GM12878 (cell line): ENCODE results near the gene ATXN8OS. TPM values are rescaled to one million over a fixed set of nuclear protein-coding genes. Genes with fewer than 3 reads are reported as not detected.

Source experiments
- ATAC-seq: fragments of 200-7000 bp; cut with Tn5 transposase; 3 replicates; pipeline ENCODE4 v1.9.1; 2020; ENCODE audit warnings: mild to moderate bottlenecking, moderate library complexity
- BruUV-seq: library from RNA; stranded (reverse); fragments of 400-500 nt; replicated peaks from 2 replicates; lab custom pipeline; 2021; lab: Mats Ljungman, UMichigan
- CTCF ChIA-PET: fragments of 300-600 bp; sonication (Branson Sonifier 250); formaldehyde crosslinking; extraction: SDS; loops from one replicate; lab custom pipeline; 2021; ENCODE audit warnings: inconsistent platforms; lab: Yijun Ruan, JAX
- POLR2A ChIA-PET: fragments of 350-600 bp; formaldehyde crosslinking; extraction: SDS; loops from one replicate; lab custom pipeline; 2021; ENCODE audit warnings: inconsistent platforms; lab: Charles Lee
- RAD21 ChIA-PET: fragments of 300-600 bp; sonication (Branson Sonifier 250); formaldehyde crosslinking; loops from one replicate; lab custom pipeline; 2023; ENCODE audit warnings: antibody characterized with exemption; ENCODE audit not compliant: unreplicated experiment; lab: Charles Lee
- SMC1A ChIA-PET: fragments of 300-600 bp; sonication (Branson Sonifier 250); formaldehyde crosslinking; loops from one replicate; lab custom pipeline; 2023; ENCODE audit not compliant: unreplicated experiment, uncharacterized antibody; lab: Charles Lee
- DNase-seq: peaks from one replicate; pipeline ENCODE4 v3.0.0-alpha.2; 2011; ENCODE audit warnings: low read depth, low spot score
- FAIRE-seq: peaks from 3 replicates; lab custom pipeline; 2011; peaks lifted over from hg19 to GRCh38; lab: Jason Lieb, UNC
- H2AFZ ChIP-seq: 2 replicates; pipeline ENCODE4 v1.6.0; 2011; ENCODE audit warnings: low read depth, low read length, control low read depth; ENCODE audit not compliant: control insufficient read depth
- H3K27ac ChIP-seq: 2 replicates; pipeline ENCODE4 v1.5.1; 2011; ENCODE audit warnings: control low read depth; ENCODE audit not compliant: control insufficient read depth, insufficient read depth
- H3K27me3 ChIP-seq, 2 experiments: replicated peaks in 1 of 2; 2 replicates each; pipeline versions ENCODE4 v1.6.0 to v1.6.1; 2011; ENCODE audit warnings: low read length in 1 of 2; ENCODE audit not compliant: control insufficient read depth in 2 of 2, insufficient read depth in 2 of 2
- H3K36me3 ChIP-seq, 2 experiments: 2 replicates each; pipeline ENCODE4 v1.5.1; 2011; ENCODE audit warnings: low read length in 1 of 2; ENCODE audit not compliant: control insufficient read depth in 2 of 2, insufficient read depth in 2 of 2
- H3K4me1 ChIP-seq: 2 replicates; pipeline ENCODE4 v1.6.1; 2011; ENCODE audit warnings: mild to moderate bottlenecking, low read length, moderate library complexity, mixed read lengths; ENCODE audit not compliant: control insufficient read depth, insufficient read depth
- H3K4me2 ChIP-seq: 2 replicates; pipeline ENCODE4 v1.6.0; 2011; ENCODE audit warnings: control low read depth; ENCODE audit not compliant: control insufficient read depth, insufficient read depth
- H3K4me3 ChIP-seq: fragments of 200-600 bp; sonication (generic); 2 replicates; pipeline ENCODE4 v1.5.1; 2016
- H3K79me2 ChIP-seq: 2 replicates; pipeline ENCODE4 v1.6.0; 2011; ENCODE audit warnings: low read length; ENCODE audit not compliant: control insufficient read depth, insufficient read depth
- H3K9ac ChIP-seq: 2 replicates; pipeline ENCODE4 v1.8.0; 2011; ENCODE audit warnings: low read length, control low read depth, mixed read lengths; ENCODE audit not compliant: control insufficient read depth, insufficient read depth
- H3K9me3 ChIP-seq: replicated peaks from 3 replicates; pipeline ENCODE4 v1.5.1; 2011; ENCODE audit warnings: mild to moderate bottlenecking, low read length; ENCODE audit not compliant: control insufficient read depth, insufficient read depth
- H4K20me1 ChIP-seq: 2 replicates; pipeline ENCODE4 v1.6.0; 2011; ENCODE audit not compliant: control insufficient read depth, insufficient read depth
- ATF7 ChIP-seq: fragments of 450-650 bp; IDR thresholded peaks from 2 replicates; pipeline ENCODE4 v1.6.1; 2016; ENCODE audit warnings: low read depth, mild to moderate bottlenecking
- HDAC2 ChIP-seq: fragments of 200-600 bp; sonication (generic); IDR thresholded peaks from 2 replicates; pipeline ENCODE4 v1.6.1; 2017
- HDGF ChIP-seq: fragments of 450-650 bp; IDR thresholded peaks from 2 replicates; pipeline ENCODE4 v1.6.1; 2016; ENCODE audit warnings: antibody characterized with exemption
- JUND ChIP-seq: IDR thresholded peaks from 2 replicates; pipeline ENCODE4 v1.6.1; 2012; ENCODE audit warnings: low read depth, mild to moderate bottlenecking, low read length, improper control_type of control experiment, moderate library complexity
- NFIC ChIP-seq: IDR thresholded peaks from 2 replicates; pipeline ENCODE4 v1.6.1; 2012; ENCODE audit warnings: low read depth, mild to moderate bottlenecking, inconsistent platforms, low read length, moderate library complexity
- POU2F2 ChIP-seq: IDR thresholded peaks from 3 replicates; pipeline ENCODE4 v1.6.1; 2011; ENCODE audit warnings: low read depth, mild to moderate bottlenecking, low read length, borderline replicate concordance
- SRF ChIP-seq, 2 experiments: IDR thresholded peaks; 2 replicates each; pipeline ENCODE4 v1.6.1; 2011; ENCODE audit warnings: low read depth in 2 of 2, low read length in 2 of 2, mild to moderate bottlenecking in 1 of 2, moderate library complexity in 1 of 2
- ZBTB11 ChIP-seq: fragments of 450-650 bp; formaldehyde crosslinking; IDR thresholded peaks from 2 replicates; pipeline ENCODE4 v1.5.0; 2022; ENCODE audit warnings: mild to moderate bottlenecking, missing genetic modification characterization
- ZNF687 ChIP-seq: fragments of 450-650 bp; IDR thresholded peaks from 2 replicates; pipeline ENCODE4 v1.6.1; 2017; ENCODE audit warnings: mild to moderate bottlenecking, moderate library complexity
- WGBS: methylation state at CpG from one replicate; pipeline ENCODE4 v1.1.6; 2016; ENCODE audit warnings: low lambda C conversion rate; ENCODE audit not compliant: insufficient replicate concordance, insufficient coverage; ENCODE audit errors: missing lambda C conversion rate; 5-methylcytosine and 5-hydroxymethylcytosine counted together
- in situ Hi-C: fragments of 300-500 bp; cut with MboI; formaldehyde crosslinking; loops from 9 replicates; pipeline ENCODE4 v1.14.3; 2018; ENCODE audit warnings: mixed read lengths
- intact Hi-C: fragments of 100-400 bp; cut with micrococcal nuclease; formaldehyde crosslinking; loops from one replicate; pipeline ENCODE4 v1.14.2; 2022; ENCODE audit not compliant: unreplicated experiment
- polyA plus RNA-seq, 11 experiments: library from polyadenylated mRNA; depleted of rRNA in 4 of 11; unstranded in 6 of 11; stranded (reverse) in 5 of 11; fragments of >200 nt; fragmentation: Nextera tagmentation in 4 of 11; fragmentation: Illumina TruSeq in 1 of 11; extraction: Ambion mirVana in 4 of 11; extraction: Trizol in 1 of 11; gene quantifications; 1 replicate in 1 of 11; 2 replicates in 10 of 11; pipeline versions ENCODE4 v1.2.1 to v1.2.3, GENCODE V29; 2011 to 2016; ENCODE audit warnings: inconsistent platforms in 2 of 11, missing spikeins in 2 of 11, low read depth in 1 of 11
- total RNA-seq, 4 experiments: library from RNA; depleted of rRNA in 3 of 4; stranded (reverse); fragments of >200 nt in 3 of 4; fragmentation: Illumina TruSeq in 1 of 4; extraction: Trizol in 1 of 4; gene quantifications; 2 replicates each; pipeline versions ENCODE4 v1.2.1 to v1.2.3, GENCODE V29; 2013 to 2021

The ATXN8OS gene
- total and polyA plus RNA-seq, 10 of the 15 experiments (the other 5 are each of a cell fraction or from before 2014, with no cell fraction given) = not detected

DNA sequence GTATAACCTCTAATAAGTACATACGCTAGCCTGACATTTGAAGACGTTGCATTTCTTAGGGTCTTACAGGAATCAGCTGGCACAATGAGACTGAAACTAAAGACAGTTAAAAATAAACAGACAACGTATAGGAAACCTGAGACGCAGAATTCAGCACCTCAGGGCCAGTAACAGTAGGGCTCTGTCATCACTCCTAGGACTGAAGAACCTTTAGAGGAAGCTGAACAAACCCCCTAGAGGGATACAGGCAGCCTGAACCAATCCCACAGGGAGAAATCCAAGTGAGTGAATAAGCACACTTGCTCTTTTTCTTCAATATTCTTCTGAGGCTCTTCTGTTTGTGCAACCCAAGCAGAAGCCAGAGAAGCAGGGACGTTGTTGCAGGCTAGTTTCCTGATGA is 54.5 kb downstream of the ATXN8OS start (continued):
- no peak for TF ChIP-seq ZBTB11
- no peak for TF ChIP-seq SRF (IDR thresholded peaks at IDR 0.05; ENCODE audit: low read depth in 2 of 2, low read length in 2 of 2)
- TF ChIP-seq POU2F2 = no peak
- no peak for TF ChIP-seq JUND
- TF ChIP-seq ATF7 = no peak
- TF ChIP-seq, all 136 proteins: peak for 0

- no peaks in the 10 kb centered on the region for H4K20me1 ChIP-seq
- H2AFZ ChIP-seq = no peak overlapping the region
- no peak overlapping the region for H3K9ac ChIP-seq
- 58% methylated on average over 5 of the region's 5 CpGs for WGBS
- FAIRE-seq (no peak), DNase-seq (no peak), ATAC-seq (no peak)
- intact Hi-C loops (no loop called here), in situ Hi-C loops (no loop called here)
- CTCF ChIA-PET = no interaction called here
- RAD21 ChIA-PET = no interaction called here
- no TSS peak for BruUV-seq
- POLR2A ChIA-PET = no interaction called here
- no peak for TF ChIP-seq ZNF687
- no peak for TF ChIP-seq NFIC
- no peak for TF ChIP-seq HDGF
- TF ChIP-seq HDAC2 = no peak
- no peaks in the 10 kb centered on the region for H3K9me3 ChIP-seq
- no peak overlapping the region for H3K4me3 ChIP-seq
- H3K79me2 ChIP-seq = no peaks in the 10 kb centered on the region
- no peaks in the 10 kb centered on the region for H3K27me3 ChIP-seq
- H3K27ac ChIP-seq = no peak overlapping the region
- H3K4me1 ChIP-seq = no peaks in the 10 kb centered on the region
- SMC1A ChIA-PET = no interaction called here
- H3K36me3 ChIP-seq = no peaks in the 10 kb centered on the region
- H3K4me2 ChIP-seq = no peak overlapping the region
Observed at GRCh38 chr13:70170689-70171088, 63.1 kb downstream of the ATXN8OS start.
